Placental epithelial cell (primary cell): ENCODE data around the gene NUBP1. TPM values are rescaled to one million over a fixed set of nuclear protein-coding genes. Genes with fewer than 3 reads are reported as not detected.

Experiments used
- small RNA-seq: library from RNA; depleted of rRNA; stranded (forward); fragments of <200 nt; gene quantifications from one replicate; pipeline ENCODE3, GENCODE V24; 2012
- total RNA-seq: library from RNA; depleted of rRNA; stranded (reverse); fragments of >200 nt; gene quantifications from 2 replicates; pipeline ENCODE4 v1.2.3, GENCODE V29; 2012

The NUBP1 gene
- 16.5 and 24.7 TPM in 2 replicates for total RNA-seq

GRCh38 chr16:10743610-10744369 is at the start of gene NUBP1:
NUBP1 (plus strand) TSS chr16:10743842; CDS start chr16:10743864, 22 bp downstream.

DNA sequence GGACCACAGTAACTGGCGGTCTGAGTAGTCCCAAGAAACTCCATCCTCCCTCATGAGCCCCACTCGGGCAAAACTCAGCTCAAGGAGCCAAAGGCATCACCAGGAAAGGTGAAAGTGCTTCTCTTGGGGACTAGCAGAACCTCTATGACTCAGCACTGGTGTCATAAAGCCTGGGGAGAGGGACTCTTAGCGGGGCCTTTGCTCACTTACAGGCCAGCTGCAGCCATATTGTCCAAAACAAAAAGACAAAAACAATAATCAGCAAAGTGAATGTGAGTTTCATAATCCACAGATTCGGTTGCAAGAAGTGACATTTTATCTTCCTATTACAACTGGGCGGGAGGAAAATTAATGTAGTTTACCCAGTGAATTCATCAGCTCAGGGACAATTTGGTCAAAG is 48.8 kb upstream of the NUBP1 start, which contains the start of gene TEKT5:
TEKT5 (minus strand) TSS at position 101 of the 400 bp plus-strand sequence; CDS start at position 44, 57 bp downstream.

DNA sequence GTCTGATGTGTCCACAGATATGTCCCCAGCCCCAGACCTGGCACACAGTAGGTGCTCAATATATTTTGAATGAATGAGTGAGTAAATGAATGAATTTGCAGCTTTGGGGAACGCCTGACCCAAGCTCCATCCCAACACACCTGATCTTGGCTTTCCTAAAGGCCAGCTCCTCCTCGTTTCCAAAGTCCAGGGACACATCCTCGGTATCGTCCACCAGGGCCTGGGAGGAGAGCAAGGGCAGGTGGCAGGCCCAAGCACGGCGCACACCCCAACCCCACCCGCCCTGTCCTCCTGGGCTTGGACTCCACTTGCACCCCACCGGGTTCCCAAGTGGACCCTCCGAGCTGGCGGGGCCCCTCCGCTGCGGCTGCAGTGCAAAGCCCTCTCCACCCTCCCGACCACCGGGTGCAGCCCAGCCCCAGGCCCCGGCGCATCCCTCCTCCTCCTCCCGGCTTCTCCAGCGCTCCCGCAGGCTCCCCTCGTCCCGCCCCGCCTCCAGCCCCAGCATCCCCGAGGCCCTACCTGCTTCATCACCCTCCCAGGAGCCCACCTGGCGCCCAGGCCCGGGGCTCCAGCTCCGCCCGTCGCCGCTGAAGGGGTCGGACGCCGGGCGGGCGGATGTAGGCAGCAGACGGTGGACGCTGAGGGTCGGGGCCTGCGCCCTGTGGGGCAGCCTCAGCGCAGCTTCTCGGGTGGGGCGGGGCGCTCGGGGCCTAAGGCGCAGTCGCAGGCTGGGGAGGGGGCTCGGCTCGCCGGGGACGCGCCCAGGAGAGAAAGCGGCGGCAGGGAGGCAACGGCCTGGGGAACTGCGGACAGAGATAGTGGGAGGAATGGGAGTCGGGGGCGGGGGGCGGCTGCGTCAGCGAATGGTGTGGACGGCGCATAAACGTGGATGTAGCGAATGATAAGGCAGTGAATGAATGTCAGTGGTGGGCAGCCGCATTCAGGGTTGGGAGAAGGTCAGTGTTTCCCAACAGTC is 74.6 kb downstream of the NUBP1 start, which contains the start of gene TVP23A:
TVP23A (minus strand) TSS at position 832 of the 979 bp plus-strand sequence; CDS start at position 531, 301 bp downstream.

Small RNA genes lying within 50 kb of the gene (small RNA-seq; reads per million reads assigned to genes)
- not detected for gene MTND4LP24
- not detected for gene MTND6P33

Other genes starting within 250 kb of the NUBP1 start
- gene EMP2, start 163.2 kb upstream of the NUBP1 start, total RNA-seq: 67.5 and 102 TPM in 2 replicates
- 0.39 TPM in 1 of 2 replicates, not detected in the other for gene TEKT5, start 48.9 kb upstream of the NUBP1 start, total RNA-seq
- gene TVP23A, start 75.0 kb downstream of the NUBP1 start, total RNA-seq: not detected in 2 replicates
- 0.33 and 0.79 TPM in 2 replicates for gene CIITA, start 133.4 kb downstream of the NUBP1 start, total RNA-seq
- gene DEXI, start 198.6 kb downstream of the NUBP1 start, total RNA-seq: 61.5 and 67.5 TPM in 2 replicates
- 44.4 and 45.2 TPM in 2 replicates for gene CLEC16A, start 200.7 kb downstream of the NUBP1 start, total RNA-seq